WERI-Rb-1 (cell line): Measurements from ENCODE around the gene NRAP.

Source experiments
- DNase-seq: peaks from one replicate; pipeline ENCODE4 v3.0.0-alpha.2; 2020
- H3K27ac ChIP-seq: fragments of 250-450 bp; sonication (Bioruptor Pico); 2 replicates; pipeline ENCODE4 v1.5.1; 2020; ENCODE audit warnings: mild to moderate bottlenecking, moderate library complexity
- H3K27me3 ChIP-seq: fragments of 250-450 bp; sonication (Bioruptor Pico); 2 replicates; pipeline ENCODE4 v1.5.1; 2021; ENCODE audit warnings: mild to moderate bottlenecking, low read depth, moderate library complexity; ENCODE audit not compliant: insufficient read depth, severe bottlenecking
- H3K36me3 ChIP-seq: fragments of 250-450 bp; sonication (Bioruptor Pico); 2 replicates; pipeline ENCODE4 v1.5.1; 2020; ENCODE audit warnings: mild to moderate bottlenecking, moderate library complexity
- H3K4me3 ChIP-seq: 2 replicates; pipeline ENCODE4 v1.5.1; 2011; ENCODE audit warnings: low read depth, mild to moderate bottlenecking, control low read depth, low read length
- H3K9me3 ChIP-seq: fragments of 250-450 bp; sonication (Bioruptor Pico); 2 replicates; pipeline ENCODE4 v1.5.1; 2021; ENCODE audit warnings: mild to moderate bottlenecking, moderate library complexity; ENCODE audit not compliant: severe bottlenecking
- CTCF ChIP-seq: IDR thresholded peaks from 2 replicates; pipeline ENCODE4 v1.5.1; 2011; ENCODE audit warnings: low read depth, mild to moderate bottlenecking, control low read depth, inconsistent platforms, low read length

NRAP gene

GRCh38 chr10:113589201-113589770 lies 74.6 kb downstream of the NRAP start:
- Histone ChIP-seq H3K27ac (no peak overlapping the region), H3K9me3 (no peaks in the 10 kb centered on the region), H3K4me3 (no peak overlapping the region), H3K27me3 (no peaks in the 10 kb centered on the region), H3K36me3 (no peaks in the 10 kb centered on the region)
- no peak for DNase-seq
- no peak for TF ChIP-seq CTCF

- DNase-seq = no peak
- no peak for TF ChIP-seq CTCF
- no peaks in the 10 kb centered on the region for H3K36me3 ChIP-seq
- no peaks in the 10 kb centered on the region for H3K27me3 ChIP-seq
- H3K9me3 ChIP-seq = no peaks in the 10 kb centered on the region
- no peak overlapping the region for H3K4me3 ChIP-seq
- H3K27ac ChIP-seq = no peak overlapping the region
Measured at GRCh38 chr10:113585949-113586348, 77.9 kb downstream of the NRAP start.

- Histone ChIP-seq H3K9me3 (no peaks in the 10 kb centered on the region), H3K4me3 (no peak overlapping the region)
- no peak for DNase-seq
Measured at GRCh38 chr10:113583571-113583970, 80.3 kb downstream of the NRAP start.

GRCh38 chr10:113581092-113581491 lies 82.7 kb downstream of the NRAP start:
- TF ChIP-seq CTCF = no peak
- H3K4me3 ChIP-seq = no peak overlapping the region

More at GRCh38 chr10:113583571-113583970, 80.3 kb downstream of the NRAP start:
- Histone ChIP-seq H3K36me3 (no peaks in the 10 kb centered on the region), H3K27me3 (no peaks in the 10 kb centered on the region), H3K27ac (no peak overlapping the region)
- TF ChIP-seq CTCF = no peak

GRCh38 chr10:113578773-113579172 lies 85.1 kb downstream of the NRAP start:
- Histone ChIP-seq H3K36me3 (no peaks in the 10 kb centered on the region), H3K4me3 (no peak overlapping the region), H3K27me3 (no peaks in the 10 kb centered on the region), H3K9me3 (no peaks in the 10 kb centered on the region), H3K27ac (no peak overlapping the region)
- TF ChIP-seq CTCF = no peak
- no peak for DNase-seq

More at GRCh38 chr10:113581092-113581491, 82.7 kb downstream of the NRAP start:
- H3K36me3 ChIP-seq = no peaks in the 10 kb centered on the region
- no peaks in the 10 kb centered on the region for H3K27me3 ChIP-seq
- H3K9me3 ChIP-seq = no peaks in the 10 kb centered on the region
- no peak overlapping the region for H3K27ac ChIP-seq
- DNase-seq = no peak

GRCh38 chr10:113576852-113577251 lies 87.0 kb downstream of the NRAP start:
- Histone ChIP-seq H3K4me3 (no peak overlapping the region), H3K27me3 (no peaks in the 10 kb centered on the region), H3K9me3 (no peaks in the 10 kb centered on the region), H3K27ac (no peak overlapping the region), H3K36me3 (no peaks in the 10 kb centered on the region)
- no peak for DNase-seq
- TF ChIP-seq CTCF = no peak
